HG03175 (cell line): ENCODE results near the gene PELI2.

ENCODE experiments used
- ATAC-seq: cut with Tn5 transposase; IDR thresholded peaks from one replicate; pipeline ENCODE4 v1.9.1; 2021; ENCODE audit warnings: mild to moderate bottlenecking, moderate library complexity; ENCODE audit not compliant: unreplicated experiment

Gene PELI2

GRCh38 chr14:56119201-56119981, 1.2 kb downstream of the PELI2 start:
- no peak for ATAC-seq

- ATAC-seq: no peak
Observed at GRCh38 chr14:56120091-56120691, 2.0 kb downstream of the PELI2 start.

GRCh38 chr14:56121816-56122215, 3.6 kb downstream of the PELI2 start:
- no peak for ATAC-seq

GRCh38 chr14:56122301-56122700, 4.1 kb downstream of the PELI2 start:
- ATAC-seq: no peak

- no peak for ATAC-seq
Observed at GRCh38 chr14:56124327-56124726, 6.1 kb downstream of the PELI2 start.

GRCh38 chr14:56125772-56126636, 7.8 kb downstream of the PELI2 start:
- no peak for ATAC-seq

- no peak for ATAC-seq
Observed at GRCh38 chr14:56126637-56126913, 8.4 kb downstream of the PELI2 start.

GRCh38 chr14:56127156-56127555, 8.9 kb downstream of the PELI2 start:
- no peak for ATAC-seq

GRCh38 chr14:56129092-56129491, 10.9 kb downstream of the PELI2 start:
- no peak for ATAC-seq

GRCh38 chr14:56129933-56130332, 11.7 kb downstream of the PELI2 start:
- ATAC-seq: no peak

GRCh38 chr14:56131004-56131864, 13.0 kb downstream of the PELI2 start:
- ATAC-seq: no peak

GRCh38 chr14:56131865-56132833, 13.9 kb downstream of the PELI2 start:
- ATAC-seq: no peak

GRCh38 chr14:56133547-56133946, 15.3 kb downstream of the PELI2 start:
- ATAC-seq: no peak

- ATAC-seq: no peak
Observed at GRCh38 chr14:56135001-56135400, 16.8 kb downstream of the PELI2 start.

- no peak for ATAC-seq
Observed at GRCh38 chr14:56135668-56136067, 17.5 kb downstream of the PELI2 start.

- ATAC-seq: no peak
Observed at GRCh38 chr14:56136571-56137452, 18.6 kb downstream of the PELI2 start.

GRCh38 chr14:56137453-56137807, 19.2 kb downstream of the PELI2 start:
- ATAC-seq: no peak

GRCh38 chr14:56137849-56138248, 19.6 kb downstream of the PELI2 start:
- no peak for ATAC-seq

GRCh38 chr14:56138928-56139327, 20.7 kb downstream of the PELI2 start:
- no peak for ATAC-seq
